Trophoblast cell (in vitro differentiated cells and primary cell): ENCODE results near the gene CACNB2.

ENCODE experiments used
- DNase-seq, 2 donors: peaks; one replicate each; pipeline ENCODE4 v3.0.0-alpha.2; 2016
- H2AFZ ChIP-seq: 2 replicates; pipeline ENCODE4 v1.6.1; 2013; ENCODE audit warnings: low read length, moderate library complexity, mild to moderate bottlenecking; ENCODE audit not compliant: insufficient read depth, poor library complexity
- H2AK5ac ChIP-seq: 2 replicates; pipeline ENCODE4 v1.6.1; 2013; ENCODE audit warnings: mild to moderate bottlenecking, low read length
- H2BK120ac ChIP-seq: 2 replicates; pipeline ENCODE4 v1.6.1; 2013; ENCODE audit warnings: low read length, mild to moderate bottlenecking, moderate library complexity; ENCODE audit not compliant: insufficient read depth, poor library complexity
- H2BK12ac ChIP-seq: 2 replicates; pipeline ENCODE4 v1.6.1; 2013; ENCODE audit warnings: mild to moderate bottlenecking, low read length, moderate library complexity
- H2BK5ac ChIP-seq: 2 replicates; pipeline ENCODE4 v1.6.1; 2013; ENCODE audit warnings: low read length, low read depth, moderate library complexity, mild to moderate bottlenecking; ENCODE audit not compliant: poor library complexity
- H3K14ac ChIP-seq: 2 replicates; pipeline ENCODE4 v1.6.1; 2013; ENCODE audit warnings: mild to moderate bottlenecking, low read length
- H3K18ac ChIP-seq: 2 replicates; pipeline ENCODE4 v1.6.1; 2013; ENCODE audit warnings: mild to moderate bottlenecking, low read length
- H3K23ac ChIP-seq: 2 replicates; pipeline ENCODE4 v1.6.1; 2013; ENCODE audit warnings: low read length
- H3K27ac ChIP-seq: 2 replicates; pipeline ENCODE4 v1.5.1; 2013; ENCODE audit warnings: low read depth, mild to moderate bottlenecking, inconsistent platforms, low read length, moderate library complexity
- H3K27me3 ChIP-seq: 2 replicates; pipeline ENCODE4 v1.6.1; 2013; ENCODE audit warnings: inconsistent platforms, mild to moderate bottlenecking, low read length, moderate library complexity; ENCODE audit not compliant: insufficient read depth
- H3K36me3 ChIP-seq, 2 experiments: 1 replicate in 1 of 2; 2 replicates in 1 of 2; pipeline ENCODE4 v1.6.1; 2013; ENCODE audit warnings: low read length in 2 of 2, mild to moderate bottlenecking in 2 of 2, moderate library complexity in 1 of 2; ENCODE audit not compliant: insufficient read depth in 2 of 2, control insufficient read depth in 1 of 2
- H3K4ac ChIP-seq: 2 replicates; pipeline ENCODE4 v1.6.1; 2013; ENCODE audit warnings: low read depth, mild to moderate bottlenecking, low read length, moderate library complexity
- H3K4me1 ChIP-seq, 2 experiments: 1 replicate in 1 of 2; 2 replicates in 1 of 2; pipeline ENCODE4 v1.6.1; 2013; ENCODE audit warnings: low read length in 2 of 2, mild to moderate bottlenecking in 2 of 2, moderate library complexity in 1 of 2; ENCODE audit not compliant: insufficient read depth in 2 of 2, control insufficient read depth in 1 of 2
- H3K4me2 ChIP-seq: 2 replicates; pipeline ENCODE4 v1.6.1; 2013; ENCODE audit warnings: inconsistent platforms, mild to moderate bottlenecking, low read length, moderate library complexity
- H3K4me3 ChIP-seq: 2 replicates; pipeline ENCODE4 v1.5.1; 2013; ENCODE audit warnings: mild to moderate bottlenecking, low read depth, low read length, inconsistent platforms
- H3K79me1 ChIP-seq: one replicate; pipeline ENCODE4 v1.6.1; 2013; ENCODE audit warnings: low read length
- H3K79me2 ChIP-seq: 2 replicates; pipeline ENCODE4 v1.6.1; 2013; ENCODE audit warnings: low read length, mild to moderate bottlenecking; ENCODE audit not compliant: control insufficient read depth, insufficient read depth, poor library complexity
- H3K9ac ChIP-seq: 2 replicates; pipeline ENCODE4 v1.6.1; 2013; ENCODE audit warnings: mild to moderate bottlenecking, low read length
- H3K9me3 ChIP-seq: 2 replicates; pipeline ENCODE4 v1.6.1; 2013; ENCODE audit warnings: low read depth, mild to moderate bottlenecking, control low read depth, inconsistent platforms, low read length; ENCODE audit not compliant: insufficient read depth
- H4K12ac ChIP-seq: 2 replicates; pipeline ENCODE4 v1.6.1; 2013; ENCODE audit warnings: low read depth, mild to moderate bottlenecking, low read length, moderate library complexity
- H4K8ac ChIP-seq: 2 replicates; pipeline ENCODE4 v1.6.1; 2013; ENCODE audit warnings: low read depth, mild to moderate bottlenecking, low read length, moderate library complexity
- H4K91ac ChIP-seq: one replicate; pipeline ENCODE4 v1.6.1; 2013; ENCODE audit warnings: low read depth, mild to moderate bottlenecking, low read length, moderate library complexity
- WGBS: extraction: QIAGEN DNeasy Blood & Tissue Kit; methylation state at CpG from one replicate; pipeline ENCODE4 v1.1.7; 2013; ENCODE audit warnings: missing lambda C conversion rate; ENCODE audit not compliant: insufficient read length, insufficient coverage; ENCODE audit errors: extremely low coverage; 5-methylcytosine and 5-hydroxymethylcytosine counted together

CACNB2 gene

DNA sequence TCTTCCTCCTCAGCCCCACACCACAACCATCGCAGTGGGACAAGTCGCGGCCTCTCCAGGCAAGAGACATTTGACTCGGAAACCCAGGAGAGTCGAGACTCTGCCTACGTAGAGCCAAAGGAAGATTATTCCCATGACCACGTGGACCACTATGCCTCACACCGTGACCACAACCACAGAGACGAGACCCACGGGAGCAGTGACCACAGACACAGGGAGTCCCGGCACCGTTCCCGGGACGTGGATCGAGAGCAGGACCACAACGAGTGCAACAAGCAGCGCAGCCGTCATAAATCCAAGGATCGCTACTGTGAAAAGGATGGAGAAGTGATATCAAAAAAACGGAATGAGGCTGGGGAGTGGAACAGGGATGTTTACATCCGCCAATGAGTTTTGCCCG, 399.1 kb downstream of the CACNB2 start:
- H3K36me3 ChIP-seq: peaks cover 8 to 12% of the 10 kb centered on the region in 2 experiments
- no peak overlapping the region for H3K4ac ChIP-seq
- H3K4me1 ChIP-seq: no peaks in the 10 kb centered on the region
- no peak overlapping the region for H3K4me3 ChIP-seq
- H2BK12ac ChIP-seq: no peak overlapping the region
- H3K14ac ChIP-seq: no peak overlapping the region
- H3K79me1 ChIP-seq: no peaks in the 10 kb centered on the region
- no peaks in the 10 kb centered on the region for H3K9me3 ChIP-seq
- no peaks in the 10 kb centered on the region for H3K27me3 ChIP-seq
- no peak overlapping the region for H4K12ac ChIP-seq
- no peak overlapping the region for H2AFZ ChIP-seq
- H2BK120ac ChIP-seq: no peak overlapping the region
- H3K27ac ChIP-seq: no peak overlapping the region
- no CpG with 5 or more reads among the region's 22 CpGs for WGBS
- no peak overlapping the region for H4K8ac ChIP-seq
- DNase-seq: no peak
- H3K79me2 ChIP-seq: no peaks in the 10 kb centered on the region
- H3K4me2 ChIP-seq: no peak overlapping the region
- no peak overlapping the region for H3K18ac ChIP-seq
- no peak overlapping the region for H4K91ac ChIP-seq
- no peak overlapping the region for H3K9ac ChIP-seq
- no peak overlapping the region for H3K23ac ChIP-seq
- H2BK5ac ChIP-seq: no peak overlapping the region
- H2AK5ac ChIP-seq: no peak overlapping the region

DNA sequence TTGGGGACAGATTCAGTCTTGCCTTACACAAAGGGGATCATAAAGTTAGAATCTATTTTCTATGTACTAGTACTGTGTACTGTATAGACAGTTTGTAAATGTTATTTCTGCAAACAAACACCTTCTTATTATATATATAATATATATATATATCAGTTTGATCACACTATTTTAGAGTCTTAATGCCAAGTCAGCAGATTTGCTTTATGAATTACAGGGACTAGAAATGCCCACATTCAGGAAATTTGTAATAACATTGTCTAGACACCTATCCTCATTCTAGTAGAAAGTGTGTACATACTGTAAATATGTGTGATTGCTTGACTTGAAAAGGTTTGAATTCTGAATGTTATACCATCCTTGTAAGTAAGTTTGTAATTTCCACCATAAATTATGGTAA, 400.0 kb downstream of the CACNB2 start:
- H3K4me1 ChIP-seq: no peaks in the 10 kb centered on the region
- H2AK5ac ChIP-seq: no peak overlapping the region
- no peak overlapping the region for H2AFZ ChIP-seq
- H3K4ac ChIP-seq: no peak overlapping the region
- no peak overlapping the region for H3K9ac ChIP-seq
- H3K27ac ChIP-seq: no peak overlapping the region
- H3K23ac ChIP-seq: no peak overlapping the region
- H2BK12ac ChIP-seq: no peak overlapping the region
- H2BK5ac ChIP-seq: no peak overlapping the region
- no peaks in the 10 kb centered on the region for H3K79me1 ChIP-seq
- H3K4me3 ChIP-seq: no peak overlapping the region
- H3K4me2 ChIP-seq: no peak overlapping the region
- no peak overlapping the region for H3K14ac ChIP-seq
- no peak overlapping the region for H3K18ac ChIP-seq
- H2BK120ac ChIP-seq: no peak overlapping the region
- H3K9me3 ChIP-seq: no peaks in the 10 kb centered on the region
- no peaks in the 10 kb centered on the region for H3K27me3 ChIP-seq
- no peak overlapping the region for H4K12ac ChIP-seq
- DNase-seq: no peak
- no peaks in the 10 kb centered on the region for H3K79me2 ChIP-seq
- no peak overlapping the region for H4K8ac ChIP-seq
- no peak overlapping the region for H4K91ac ChIP-seq
- H3K36me3 ChIP-seq: peaks cover 8 to 12% of the 10 kb centered on the region in 2 experiments

DNA sequence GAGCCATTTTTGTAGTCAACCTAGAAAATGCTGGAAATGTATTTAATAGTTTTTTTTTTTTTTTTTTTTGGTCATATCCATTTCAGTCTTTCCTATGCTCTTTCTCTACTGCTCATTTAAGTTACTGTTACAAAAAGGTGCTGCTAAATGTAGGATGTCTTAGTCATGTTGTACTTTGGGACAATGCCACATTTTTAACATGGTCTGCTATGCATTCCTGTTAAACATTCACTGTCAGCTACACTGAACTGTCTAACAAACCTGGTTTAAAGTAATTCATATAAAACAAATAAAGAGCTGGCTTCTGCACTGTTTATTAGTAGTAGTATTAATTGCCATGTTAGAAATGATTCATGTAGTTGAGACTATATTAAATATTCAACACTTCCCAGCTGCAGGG, 402.6 kb downstream of the CACNB2 start:
- Histone ChIP-seq H3K9ac (no peak overlapping the region), H3K79me1 (no peaks in the 10 kb centered on the region), H3K9me3 (no peaks in the 10 kb centered on the region), H3K14ac (no peak overlapping the region), H3K4ac (no peak overlapping the region), H3K4me1 (no peaks in the 10 kb centered on the region), H3K27ac (no peak overlapping the region), H4K91ac (no peak overlapping the region), H3K4me2 (no peak overlapping the region), H3K18ac (no peak overlapping the region), H2AK5ac (no peak overlapping the region), H2AFZ (no peak overlapping the region), H4K8ac (no peak overlapping the region), H3K4me3 (no peak overlapping the region), H2BK12ac (no peak overlapping the region), H3K23ac (no peak overlapping the region), H3K36me3 (peaks cover 8% of the 10 kb centered on the region in 2 experiments), H3K27me3 (no peaks in the 10 kb centered on the region), H2BK5ac (no peak overlapping the region), H2BK120ac (no peak overlapping the region), H3K79me2 (no peaks in the 10 kb centered on the region), H4K12ac (no peak overlapping the region)
- DNase-seq: no peak

DNA sequence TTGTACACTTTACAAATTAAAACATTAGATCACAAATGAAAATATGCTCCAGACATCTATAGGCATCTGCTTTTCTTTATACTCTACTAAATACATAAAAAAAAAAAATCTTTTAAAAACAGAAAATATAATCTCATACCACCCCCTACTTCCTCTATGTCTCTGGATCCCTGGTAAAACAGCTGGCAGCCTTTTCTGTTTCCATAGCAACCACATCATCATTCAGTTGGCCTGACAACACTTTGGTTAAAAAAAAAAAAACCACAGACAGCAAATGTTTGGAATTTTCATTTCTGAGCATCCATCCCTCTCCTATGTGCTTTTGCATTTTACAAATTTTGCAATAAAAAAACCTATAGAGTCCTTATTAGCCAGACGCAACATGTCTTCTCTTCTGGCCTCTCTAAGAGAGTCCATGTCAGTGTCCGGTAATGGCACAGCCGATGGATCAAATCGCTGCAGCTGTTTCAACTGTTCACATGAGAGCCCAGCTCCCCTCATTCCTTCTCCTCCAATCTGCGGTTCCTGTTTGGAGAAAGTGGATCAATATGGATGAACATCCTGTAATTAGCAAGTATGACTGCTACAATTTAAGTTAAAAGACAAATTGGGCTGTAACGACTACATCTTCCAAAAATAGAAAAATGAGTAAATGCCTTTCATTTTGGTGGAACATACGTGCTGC, 405.5 kb downstream of the CACNB2 start:
- Histone ChIP-seq H2AFZ (no peak overlapping the region), H3K4me2 (no peak overlapping the region), H4K8ac (no peak overlapping the region), H3K4me1 (no peaks in the 10 kb centered on the region), H3K79me2 (no peaks in the 10 kb centered on the region), H3K27ac (no peak overlapping the region), H3K14ac (no peak overlapping the region), H2BK120ac (no peak overlapping the region), H3K9me3 (no peaks in the 10 kb centered on the region), H3K18ac (no peak overlapping the region), H3K23ac (no peak overlapping the region), H2AK5ac (no peak overlapping the region), H3K4me3 (no peak overlapping the region), H3K9ac (no peak overlapping the region), H2BK5ac (no peak overlapping the region), H4K12ac (no peak overlapping the region), H3K79me1 (no peaks in the 10 kb centered on the region), H2BK12ac (no peak overlapping the region), H3K36me3 (no peaks in the 10 kb centered on the region), H4K91ac (no peak overlapping the region), H3K27me3 (no peaks in the 10 kb centered on the region), H3K4ac (no peak overlapping the region)
- DNase-seq: no peak
- WGBS: no CpG with 5 or more reads among the region's 7 CpGs
